ENCODE data around the gene PPFIBP1. TPM values are rescaled to one million over a fixed set of nuclear protein-coding genes. Genes with fewer than 3 reads are reported as not detected.

The PPFIBP1 gene
- total and polyA plus RNA-seq, 2 of the 8 experiments (the other 6 are each of a cell fraction or from before 2014, with no cell fraction given), result 7.7 to 31.3 TPM

DNA sequence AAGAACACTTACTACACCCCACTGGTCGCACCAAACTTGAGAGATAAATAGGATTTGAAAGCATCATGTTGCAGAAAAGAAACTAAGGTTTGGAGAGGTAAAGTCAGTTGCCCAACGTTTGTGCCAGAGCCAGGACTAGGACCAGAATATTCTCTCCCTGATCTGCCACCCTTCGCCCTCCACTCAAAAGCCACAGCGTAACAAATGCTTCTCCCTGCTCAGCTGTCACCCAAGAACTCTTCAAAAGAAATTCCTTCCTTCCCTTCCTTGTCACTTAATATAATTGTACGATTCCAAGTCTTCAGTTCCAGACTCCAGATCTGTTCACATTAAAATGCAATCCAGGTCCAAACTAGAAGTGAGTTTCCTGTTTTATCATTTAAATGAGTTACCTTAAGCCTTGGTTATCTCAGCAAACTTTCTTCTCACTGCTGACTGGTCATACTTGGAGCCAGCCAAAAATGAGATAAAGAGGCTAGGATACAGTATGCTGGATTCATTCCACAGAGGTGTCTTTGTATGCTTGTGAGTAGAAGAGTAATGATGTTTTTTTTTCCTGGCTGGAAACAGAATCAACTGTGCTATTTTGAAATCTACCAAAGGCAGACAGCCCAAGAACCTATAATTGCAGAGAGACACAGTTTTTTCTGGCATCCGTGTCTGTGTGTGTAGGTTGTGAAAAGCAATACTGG lies 12.8 kb upstream of the PPFIBP1 start:
- no peak overlapping the region for H3K27ac ChIP-seq (ENCODE audit: low read depth, low read length)
- POLR2A ChIA-PET (ENCODE audit: partially characterized antibody), result no interaction called here

More for the DNA sequence above, 12.8 kb upstream of the PPFIBP1 start:
- Histone ChIP-seq H3K27me3 (replicated peaks in 1 of 4; ENCODE audit: control insufficient read depth in 3 of 4, extremely low read depth in 1 of 4, insufficient read depth in 3 of 4, low read length in 3 of 4) (no peaks in the 10 kb centered on the region), H3K79me2 (ENCODE audit: control insufficient read depth in 1 of 2, insufficient read depth in 2 of 2, low read length in 2 of 2) (no peaks in the 10 kb centered on the region), H4K91ac (replicated peaks; ENCODE audit: insufficient read length, low read length) (no peak overlapping the region), H3K9ac (replicated peaks in 1 of 4; ENCODE audit: extremely low read depth in 1 of 4, low read depth in 3 of 4, low read length in 3 of 4) (no peak overlapping the region), H2BK120ac (replicated peaks; ENCODE audit: low read depth, low read length) (no peak overlapping the region), H3K23ac (ENCODE audit: insufficient read length) (no peak overlapping the region), H3K4ac (replicated peaks; ENCODE audit: insufficient read length, low read depth, low read length) (no peak overlapping the region), H3K4me1 (replicated peaks in 1 of 4; ENCODE audit: control insufficient read depth in 3 of 4, insufficient read depth in 4 of 4, low read length in 3 of 4) (no peaks in the 10 kb centered on the region; a peak in 1 of 7 replicates), H3K4me2 (ENCODE audit: insufficient read depth in 1 of 2, low read depth in 2 of 2, low read length in 2 of 2) (no peak overlapping the region), H2BK12ac (ENCODE audit: low read depth, low read length) (no peak overlapping the region), H3K36me3 (ENCODE audit: control insufficient read depth in 2 of 4, insufficient read depth in 4 of 4, low read length in 3 of 4) (no peaks in the 10 kb centered on the region), H2BK20ac (ENCODE audit: low read length) (no peak overlapping the region), H2BK5ac (ENCODE audit: low read depth, low read length) (no peak overlapping the region), H4K20me1 (replicated peaks in 1 of 2; ENCODE audit: control insufficient read depth in 1 of 2, insufficient read depth in 2 of 2, low read length in 2 of 2) (no peaks in the 10 kb centered on the region), H3K79me1 (ENCODE audit: low read depth, low read length) (no peaks in the 10 kb centered on the region), H4K5ac (ENCODE audit: insufficient read length, low read depth, low read length) (no peak overlapping the region), H2BK15ac (ENCODE audit: low read length) (no peak overlapping the region), H2AK5ac (ENCODE audit: low read depth, low read length) (no peak overlapping the region), H4K8ac (ENCODE audit: extremely low read depth, insufficient read depth, low read length) (no peak overlapping the region), H3K18ac (ENCODE audit: extremely low read depth, low read length) (no peak overlapping the region), H3K4me3 (ENCODE audit: extremely low read depth in 1 of 4, insufficient read depth in 2 of 4, low read depth in 3 of 4, low read length in 4 of 4) (no peak overlapping the region), H3K56ac (replicated peaks; ENCODE audit: insufficient read length, low read depth, low read length) (no peak overlapping the region), H3K14ac (ENCODE audit: insufficient read length) (no peak overlapping the region), H3K9me3 (ENCODE audit: insufficient read depth in 2 of 2, low read depth in 1 of 2, low read length in 1 of 2) (no peaks in the 10 kb centered on the region), H2AFZ (ENCODE audit: low read length) (no peak overlapping the region), H3K23me2 (ENCODE audit: low read depth, low read length) (no peaks in the 10 kb centered on the region)
- DNase-seq (ENCODE audit: low read depth in 1 of 2, low spot score in 2 of 2) (no peak), FAIRE-seq (no peak)
- CTCF ChIA-PET (ENCODE audit: partially characterized antibody), result no interaction called here
- TF ChIP-seq BCL11A (IDR thresholded peaks at IDR 0.05; ENCODE audit: low read depth in 2 of 2, low read length in 2 of 2), result no peak
- no peak for TF ChIP-seq PHF8 (conservative IDR thresholded peaks at IDR 0.05; ENCODE audit: low read depth, low read length)
- no peak for TF ChIP-seq POU5F1 (IDR thresholded peaks at IDR 0.05; ENCODE audit: low read depth, low read length)
- TF ChIP-seq EP300 (IDR thresholded peaks at IDR 0.05; ENCODE audit: borderline replicate concordance in 1 of 2, low read depth in 2 of 2, low read length in 2 of 2), result no peak
- no peak for TF ChIP-seq KDM1A (IDR thresholded peaks at IDR 0.05; ENCODE audit: borderline replicate concordance, low read length)
- TF ChIP-seq RNF2 (IDR thresholded peaks at IDR 0.05; ENCODE audit: borderline replicate concordance, low read depth, low read length, missing control alignments, poor library complexity, severe bottlenecking), result no peak
- TF ChIP-seq TAF7 (optimal IDR thresholded peaks at IDR 0.05; ENCODE audit: borderline replicate concordance, low read depth, low read length), result no peak
- no peak for TF ChIP-seq FOSL1 (IDR thresholded peaks at IDR 0.05; ENCODE audit: insufficient read depth, low read depth, low read length)
- 87% methylated on average over 6 of the region's 6 CpGs; no CpG with 5 or more reads in 1 of the 2 experiments for WGBS, 2 experiments (ENCODE audit: extremely low coverage in 1 of 2, insufficient coverage in 1 of 2, insufficient read length in 1 of 2, insufficient replicate concordance in 2 of 2, low coverage in 1 of 2, low lambda C conversion rate in 2 of 2, missing lambda C conversion rate in 1 of 2)

Data from H1 (cell line).